NT2/D1 (cell line): ENCODE data around the gene OR5K2.

Source experiments
- YY1 ChIP-seq: IDR thresholded peaks from 2 replicates; pipeline ENCODE4 v1.6.1; 2011; ENCODE audit not compliant: insufficient read length, insufficient read depth
- ZNF274 ChIP-seq: IDR thresholded peaks from 2 replicates; pipeline ENCODE4 v1.6.1; 2011; ENCODE audit warnings: mild to moderate bottlenecking, low read depth, low read length

- TF ChIP-seq ZNF274 = no peak
- TF ChIP-seq YY1 = no peak
Measured at GRCh38 chr3:98542623-98543022, 45.1 kb downstream of the OR5K2 start.
